Measurements from ENCODE around the gene MCCC1.

GRCh38 chr3:183122257-183122932, 23.1 kb upstream of the MCCC1 start:
- TF ChIP-seq POLR2AphosphoS5 (IDR thresholded peaks at IDR 0.05; ENCODE audit: borderline replicate concordance, low read depth, low read length) = no peak
- TF ChIP-seq EZH2 (IDR thresholded peaks at IDR 0.05) = no peak
- TF ChIP-seq FOXP2 (optimal IDR thresholded peaks at IDR 0.05; ENCODE audit: control extremely low read depth, extremely low read length, insufficient read depth) = no peak

All from SK-N-MC (cell line).